HepG2 (cell line): ENCODE results near the gene ITGB2. TPM values are rescaled to one million over a fixed set of nuclear protein-coding genes. Genes with fewer than 3 reads are reported as not detected.

Experiments
- ADNP ChIP-seq: sonication (generic); formaldehyde crosslinking; IDR thresholded peaks from 2 replicates; pipeline ENCODE4 v1.4.0; 2020; ENCODE audit warnings: missing genetic modification reagents
- CHCHD3 ChIP-seq: sonication (generic); formaldehyde crosslinking; IDR thresholded peaks from 2 replicates; pipeline ENCODE4 v1.8.0; 2022; ENCODE audit warnings: mild to moderate bottlenecking, missing genetic modification reagents, moderate library complexity
- EEA1 ChIP-seq: sonication (generic); formaldehyde crosslinking; IDR thresholded peaks from 2 replicates; pipeline ENCODE4 v1.5.1; 2020; ENCODE audit warnings: mild to moderate bottlenecking, missing genetic modification reagents, borderline replicate concordance
- ETV6 ChIP-seq: sonication (generic); formaldehyde crosslinking; conservative IDR thresholded peaks from 2 replicates; pipeline ENCODE4 v1.4.0; 2020; ENCODE audit warnings: missing genetic modification reagents
- FOSL1 ChIP-seq: sonication (generic); formaldehyde crosslinking; IDR thresholded peaks from 2 replicates; pipeline ENCODE4 v1.9.0; 2021; ENCODE audit warnings: missing genetic modification reagents, borderline replicate concordance
- KDM1A ChIP-seq: IDR thresholded peaks from 2 replicates; pipeline ENCODE4 v1.6.1; 2016; ENCODE audit warnings: missing compliant biosample characterization
- KLF6 ChIP-seq: IDR thresholded peaks from 2 replicates; pipeline ENCODE4 v1.8.0; 2016; ENCODE audit warnings: missing biosample characterization, missing genetic modification reagents
- NFATC3 ChIP-seq: sonication (generic); formaldehyde crosslinking; IDR thresholded peaks from 2 replicates; pipeline ENCODE4 v1.5.1; 2020; ENCODE audit warnings: mild to moderate bottlenecking, missing genetic modification reagents
- NR1H2 ChIP-seq: sonication (generic); formaldehyde crosslinking; IDR thresholded peaks from 2 replicates; pipeline ENCODE4 v1.8.1; 2022; ENCODE audit warnings: low read depth, missing genetic modification reagents, borderline replicate concordance
- PRPF4 ChIP-seq: fragments of 200-400 bp; formaldehyde crosslinking; IDR thresholded peaks from 2 replicates; pipeline ENCODE4 v1.6.1; 2016; ENCODE audit warnings: low read length, low read depth; ENCODE audit not compliant: poor library complexity, severe bottlenecking
- SPEN ChIP-seq: sonication (generic); formaldehyde crosslinking; IDR thresholded peaks from 2 replicates; pipeline ENCODE4 v1.5.1; 2020; ENCODE audit warnings: low read depth, mild to moderate bottlenecking, missing genetic modification reagents
- XBP1 ChIP-seq: sonication (generic); formaldehyde crosslinking; IDR thresholded peaks from 2 replicates; pipeline ENCODE4 v1.5.0; 2020; ENCODE audit warnings: missing genetic modification reagents
- ZBTB8A ChIP-seq: sonication (generic); formaldehyde crosslinking; IDR thresholded peaks from 2 replicates; pipeline ENCODE4 v1.4.0; 2020; ENCODE audit warnings: mild to moderate bottlenecking, low read depth, missing genetic modification reagents, borderline replicate concordance
- ZNF761 ChIP-seq: sonication (generic); formaldehyde crosslinking; conservative IDR thresholded peaks from 2 replicates; pipeline ENCODE4 v1.4.0; 2020; ENCODE audit warnings: mild to moderate bottlenecking, missing genetic modification reagents
- polyA plus RNA-seq, 8 experiments: library from polyadenylated mRNA; depleted of rRNA in 3 of 8; stranded (reverse) in 7 of 8; unstranded in 1 of 8; fragments of >200 nt; fragmentation: Illumina TruSeq in 4 of 8; extraction: Trizol in 4 of 8; gene quantifications; 2 replicates each; pipeline versions ENCODE4 v1.2.1 to v1.2.3, GENCODE V29; 2011 to 2016; ENCODE audit warnings: low read depth in 4 of 8, missing spikeins in 1 of 8, mixed read lengths in 1 of 8; ENCODE audit not compliant: insufficient read depth in 1 of 8
- total RNA-seq, 5 experiments: library from RNA; depleted of rRNA; stranded (reverse); fragments of >200 nt; fragmentation: Illumina TruSeq; extraction: Trizol; gene quantifications; 2 replicates each; pipeline ENCODE4 v1.2.3, GENCODE V29; 2016; ENCODE audit warnings: low read depth in 1 of 5
- TF ChIP-seq, protein P1 (sequence below): sonication (generic); formaldehyde crosslinking; IDR thresholded peaks from 2 replicates; pipeline ENCODE4 v1.9.0; 2021; ENCODE audit warnings: missing genetic modification reagents, mild to moderate bottlenecking, borderline replicate concordance
- TF ChIP-seq, protein P2 (sequence below): sonication (generic); formaldehyde crosslinking; IDR thresholded peaks from 2 replicates; pipeline ENCODE4 v1.4.0; 2020; ENCODE audit warnings: missing genetic modification reagents, borderline replicate concordance
- TF ChIP-seq, protein P3 (sequence below): sonication (generic); formaldehyde crosslinking; IDR thresholded peaks from 2 replicates; pipeline ENCODE4 v1.5.0; 2020; ENCODE audit warnings: missing genetic modification reagents, mild to moderate bottlenecking, borderline replicate concordance
- TF ChIP-seq, protein P4 (sequence below): sonication (generic); formaldehyde crosslinking; IDR thresholded peaks from 2 replicates; pipeline ENCODE4 v1.4.0; 2020; ENCODE audit warnings: missing genetic modification reagents, borderline replicate concordance
- TF ChIP-seq, protein P5 (sequence below): sonication (generic); formaldehyde crosslinking; IDR thresholded peaks from 2 replicates; pipeline ENCODE4 v1.8.1; 2022; ENCODE audit warnings: mild to moderate bottlenecking, missing genetic modification reagents

The ITGB2 gene
- total and polyA plus RNA-seq, 2 of the 13 experiments (the other 11 are each of a cell fraction or from before 2014, with no cell fraction given) = 4.2 to 18.0 TPM

DNA sequence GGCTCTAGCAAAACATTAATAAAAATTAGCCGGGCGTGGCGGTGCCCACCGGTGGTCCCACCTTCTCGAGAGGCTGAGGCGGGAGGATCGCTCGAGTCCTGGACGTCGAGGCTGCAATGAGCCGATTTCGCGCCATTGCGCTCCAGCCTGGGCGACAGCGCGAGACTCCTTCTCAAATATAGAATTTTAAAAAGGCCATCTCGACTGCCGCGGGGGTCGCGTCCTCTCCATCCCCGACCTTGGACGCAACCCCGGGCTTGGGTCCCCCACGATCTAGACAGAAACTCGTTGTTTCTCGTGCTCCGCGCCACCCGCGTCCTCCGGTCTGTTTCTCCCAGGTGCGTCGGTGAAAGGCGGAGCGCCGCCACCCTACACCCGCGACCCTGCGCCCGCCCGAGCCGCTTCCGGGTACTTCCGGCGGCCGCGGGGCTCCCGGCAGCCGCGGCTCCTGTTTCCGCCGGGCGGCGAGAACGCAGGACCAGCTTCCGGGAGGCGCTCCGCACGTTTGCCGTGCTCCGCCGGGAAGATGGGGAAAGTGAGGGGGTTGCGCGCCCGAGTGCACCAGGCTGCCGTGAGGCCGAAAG, 18.9 kb upstream of the ITGB2 start, which contains the start of gene SLX9 (continued):
- TF ChIP-seq PRPF4 (no peak), XBP1 (no peak), ADNP (CRISPR knock-in tag) (no peak), ZNF761 (CRISPR knock-in tag) (peak; percentile 93; the same call in 1 of the 2 replicates), CHCHD3 (no peak), FOSL1 (CRISPR knock-in tag) (no peak), NR1H2 (no peak), SPEN (CRISPR knock-in tag) (peak; percentile 96), ETV6 (CRISPR knock-in tag) (peak; percentile 82; the same call in 1 of the 2 replicates), NFATC3 (CRISPR knock-in tag) (no peak), KLF6 (CRISPR knock-in tag) (peak; percentile 90), KDM1A (CRISPR knock-in tag) (no peak), EEA1 (CRISPR knock-in tag) (no peak), ZBTB8A (CRISPR knock-in tag) (no peak)
- TF ChIP-seq, protein P1, sequence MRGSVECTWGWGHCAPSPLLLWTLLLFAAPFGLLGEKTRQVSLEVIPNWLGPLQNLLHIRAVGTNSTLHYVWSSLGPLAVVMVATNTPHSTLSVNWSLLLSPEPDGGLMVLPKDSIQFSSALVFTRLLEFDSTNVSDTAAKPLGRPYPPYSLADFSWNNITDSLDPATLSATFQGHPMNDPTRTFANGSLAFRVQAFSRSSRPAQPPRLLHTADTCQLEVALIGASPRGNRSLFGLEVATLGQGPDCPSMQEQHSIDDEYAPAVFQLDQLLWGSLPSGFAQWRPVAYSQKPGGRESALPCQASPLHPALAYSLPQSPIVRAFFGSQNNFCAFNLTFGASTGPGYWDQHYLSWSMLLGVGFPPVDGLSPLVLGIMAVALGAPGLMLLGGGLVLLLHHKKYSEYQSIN (CRISPR knock-in tag) = no peak
- TF ChIP-seq, protein P2, sequence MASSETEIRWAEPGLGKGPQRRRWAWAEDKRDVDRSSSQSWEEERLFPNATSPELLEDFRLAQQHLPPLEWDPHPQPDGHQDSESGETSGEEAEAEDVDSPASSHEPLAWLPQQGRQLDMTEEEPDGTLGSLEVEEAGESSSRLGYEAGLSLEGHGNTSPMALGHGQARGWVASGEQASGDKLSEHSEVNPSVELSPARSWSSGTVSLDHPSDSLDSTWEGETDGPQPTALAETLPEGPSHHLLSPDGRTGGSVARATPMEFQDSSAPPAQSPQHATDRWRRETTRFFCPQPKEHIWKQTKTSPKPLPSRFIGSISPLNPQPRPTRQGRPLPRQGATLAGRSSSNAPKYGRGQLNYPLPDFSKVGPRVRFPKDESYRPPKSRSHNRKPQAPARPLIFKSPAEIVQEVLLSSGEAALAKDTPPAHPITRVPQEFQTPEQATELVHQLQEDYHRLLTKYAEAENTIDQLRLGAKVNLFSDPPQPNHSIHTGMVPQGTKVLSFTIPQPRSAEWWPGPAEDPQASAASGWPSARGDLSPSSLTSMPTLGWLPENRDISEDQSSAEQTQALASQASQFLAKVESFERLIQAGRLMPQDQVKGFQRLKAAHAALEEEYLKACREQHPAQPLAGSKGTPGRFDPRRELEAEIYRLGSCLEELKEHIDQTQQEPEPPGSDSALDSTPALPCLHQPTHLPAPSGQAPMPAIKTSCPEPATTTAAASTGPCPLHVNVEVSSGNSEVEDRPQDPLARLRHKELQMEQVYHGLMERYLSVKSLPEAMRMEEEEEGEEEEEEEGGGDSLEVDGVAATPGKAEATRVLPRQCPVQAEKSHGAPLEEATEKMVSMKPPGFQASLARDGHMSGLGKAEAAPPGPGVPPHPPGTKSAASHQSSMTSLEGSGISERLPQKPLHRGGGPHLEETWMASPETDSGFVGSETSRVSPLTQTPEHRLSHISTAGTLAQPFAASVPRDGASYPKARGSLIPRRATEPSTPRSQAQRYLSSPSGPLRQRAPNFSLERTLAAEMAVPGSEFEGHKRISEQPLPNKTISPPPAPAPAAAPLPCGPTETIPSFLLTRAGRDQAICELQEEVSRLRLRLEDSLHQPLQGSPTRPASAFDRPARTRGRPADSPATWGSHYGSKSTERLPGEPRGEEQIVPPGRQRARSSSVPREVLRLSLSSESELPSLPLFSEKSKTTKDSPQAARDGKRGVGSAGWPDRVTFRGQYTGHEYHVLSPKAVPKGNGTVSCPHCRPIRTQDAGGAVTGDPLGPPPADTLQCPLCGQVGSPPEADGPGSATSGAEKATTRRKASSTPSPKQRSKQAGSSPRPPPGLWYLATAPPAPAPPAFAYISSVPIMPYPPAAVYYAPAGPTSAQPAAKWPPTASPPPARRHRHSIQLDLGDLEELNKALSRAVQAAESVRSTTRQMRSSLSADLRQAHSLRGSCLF (CRISPR knock-in tag) = no peak
- TF ChIP-seq, protein P3, sequence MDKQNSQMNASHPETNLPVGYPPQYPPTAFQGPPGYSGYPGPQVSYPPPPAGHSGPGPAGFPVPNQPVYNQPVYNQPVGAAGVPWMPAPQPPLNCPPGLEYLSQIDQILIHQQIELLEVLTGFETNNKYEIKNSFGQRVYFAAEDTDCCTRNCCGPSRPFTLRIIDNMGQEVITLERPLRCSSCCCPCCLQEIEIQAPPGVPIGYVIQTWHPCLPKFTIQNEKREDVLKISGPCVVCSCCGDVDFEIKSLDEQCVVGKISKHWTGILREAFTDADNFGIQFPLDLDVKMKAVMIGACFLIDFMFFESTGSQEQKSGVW (CRISPR knock-in tag) = 0 out of 2 replicates have a peak, but pooled peaks have one; percentile 63
- TF ChIP-seq, protein P4, sequence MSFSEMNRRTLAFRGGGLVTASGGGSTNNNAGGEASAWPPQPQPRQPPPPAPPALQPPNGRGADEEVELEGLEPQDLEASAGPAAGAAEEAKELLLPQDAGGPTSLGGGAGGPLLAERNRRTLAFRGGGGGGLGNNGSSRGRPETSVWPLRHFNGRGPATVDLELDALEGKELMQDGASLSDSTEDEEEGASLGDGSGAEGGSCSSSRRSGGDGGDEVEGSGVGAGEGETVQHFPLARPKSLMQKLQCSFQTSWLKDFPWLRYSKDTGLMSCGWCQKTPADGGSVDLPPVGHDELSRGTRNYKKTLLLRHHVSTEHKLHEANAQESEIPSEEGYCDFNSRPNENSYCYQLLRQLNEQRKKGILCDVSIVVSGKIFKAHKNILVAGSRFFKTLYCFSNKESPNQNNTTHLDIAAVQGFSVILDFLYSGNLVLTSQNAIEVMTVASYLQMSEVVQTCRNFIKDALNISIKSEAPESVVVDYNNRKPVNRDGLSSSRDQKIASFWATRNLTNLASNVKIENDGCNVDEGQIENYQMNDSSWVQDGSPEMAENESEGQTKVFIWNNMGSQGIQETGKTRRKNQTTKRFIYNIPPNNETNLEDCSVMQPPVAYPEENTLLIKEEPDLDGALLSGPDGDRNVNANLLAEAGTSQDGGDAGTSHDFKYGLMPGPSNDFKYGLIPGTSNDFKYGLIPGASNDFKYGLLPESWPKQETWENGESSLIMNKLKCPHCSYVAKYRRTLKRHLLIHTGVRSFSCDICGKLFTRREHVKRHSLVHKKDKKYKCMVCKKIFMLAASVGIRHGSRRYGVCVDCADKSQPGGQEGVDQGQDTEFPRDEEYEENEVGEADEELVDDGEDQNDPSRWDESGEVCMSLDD (CRISPR knock-in tag) = 0 out of 2 replicates have a peak, but pooled peaks have one; percentile 40
- TF ChIP-seq, protein P5, sequence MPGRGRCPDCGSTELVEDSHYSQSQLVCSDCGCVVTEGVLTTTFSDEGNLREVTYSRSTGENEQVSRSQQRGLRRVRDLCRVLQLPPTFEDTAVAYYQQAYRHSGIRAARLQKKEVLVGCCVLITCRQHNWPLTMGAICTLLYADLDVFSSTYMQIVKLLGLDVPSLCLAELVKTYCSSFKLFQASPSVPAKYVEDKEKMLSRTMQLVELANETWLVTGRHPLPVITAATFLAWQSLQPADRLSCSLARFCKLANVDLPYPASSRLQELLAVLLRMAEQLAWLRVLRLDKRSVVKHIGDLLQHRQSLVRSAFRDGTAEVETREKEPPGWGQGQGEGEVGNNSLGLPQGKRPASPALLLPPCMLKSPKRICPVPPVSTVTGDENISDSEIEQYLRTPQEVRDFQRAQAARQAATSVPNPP = peak; percentile 74; the same call in 1 of the 2 replicates
